HS-27A (cell line): Measurements from ENCODE around the gene ITGBL1.
A peak's percentile ranks its signal among the peaks of the same experiment; 100 is the strongest.

ENCODE experiments used
- DNase-seq: peaks from one replicate; pipeline ENCODE4 v3.0.0-alpha.2; 2012; ENCODE audit warnings: low read depth, missing footprints

Gene ITGBL1

DNA sequence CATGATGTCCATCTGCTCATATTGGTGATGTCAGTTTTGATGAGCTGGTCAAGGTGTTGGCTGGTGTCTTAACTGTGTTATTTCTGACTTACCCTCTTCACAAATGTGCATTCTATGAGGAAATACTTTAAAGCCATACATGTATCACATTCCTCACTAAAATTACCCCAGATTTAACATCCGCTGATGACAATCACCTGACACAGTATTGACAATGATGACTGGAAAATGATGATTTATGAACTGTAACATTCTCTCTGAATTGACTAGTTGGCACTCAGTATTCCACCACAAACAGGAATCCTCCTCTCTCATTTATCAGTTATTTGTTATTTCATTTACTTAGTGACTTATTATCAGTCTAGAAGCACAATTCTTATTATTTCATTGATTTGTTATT lies 117.3 kb downstream of the ITGBL1 start:
- DNase-seq = no peak

GRCh38 chr13:101570410-101570809 lies 117.9 kb downstream of the ITGBL1 start:
- no peak for DNase-seq

- DNase-seq = no peak
Measured at GRCh38 chr13:101572456-101572855, 120.0 kb downstream of the ITGBL1 start.

- no peak for DNase-seq
Measured at GRCh38 chr13:101575581-101575980, 123.1 kb downstream of the ITGBL1 start.

DNA sequence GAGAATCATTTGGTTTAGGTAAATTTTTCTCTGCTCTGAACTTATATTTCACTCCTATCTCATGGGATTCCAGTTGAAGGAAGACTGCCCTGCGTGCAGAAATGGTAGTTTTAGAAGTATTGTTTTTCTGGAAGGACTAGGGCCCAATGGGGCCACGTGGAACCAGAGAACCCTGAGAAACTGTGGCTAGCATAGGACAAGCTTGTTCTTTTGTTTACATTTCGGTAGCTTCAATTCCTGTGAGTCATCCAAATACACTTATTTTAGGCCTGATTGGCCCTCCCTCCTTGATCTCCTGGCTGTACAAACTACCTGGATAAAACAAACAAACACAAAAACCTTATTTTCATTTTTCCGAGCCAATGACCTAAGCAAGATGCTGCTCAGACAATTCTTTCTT lies 124.0 kb downstream of the ITGBL1 start:
- DNase-seq = no peak

- no peak for DNase-seq
Measured at GRCh38 chr13:101576977-101577376, 124.5 kb downstream of the ITGBL1 start.

DNA sequence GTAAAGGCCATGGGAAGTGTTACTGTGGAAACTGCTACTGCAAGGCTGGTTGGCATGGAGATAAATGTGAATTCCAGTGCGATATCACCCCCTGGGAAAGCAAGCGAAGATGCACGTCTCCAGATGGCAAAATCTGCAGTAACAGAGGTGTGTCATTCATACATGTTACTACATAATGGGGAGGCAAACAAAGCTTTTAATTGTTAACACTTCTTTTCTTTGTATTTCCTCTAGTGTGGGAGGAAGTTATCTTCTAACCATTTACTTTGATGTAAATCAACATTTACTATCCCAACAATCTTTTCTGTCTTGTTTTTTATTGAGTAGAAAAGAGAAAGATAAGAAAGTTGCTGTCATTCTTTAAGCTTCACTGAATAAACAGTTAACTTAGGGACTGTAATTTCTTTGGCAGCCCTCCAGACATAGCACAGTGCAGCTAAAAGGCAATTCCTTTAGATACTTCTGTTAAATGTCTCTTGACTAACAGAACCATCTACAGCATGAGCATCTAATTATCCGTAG lies 126.9 kb downstream of the ITGBL1 start:
- no peak for DNase-seq

DNA sequence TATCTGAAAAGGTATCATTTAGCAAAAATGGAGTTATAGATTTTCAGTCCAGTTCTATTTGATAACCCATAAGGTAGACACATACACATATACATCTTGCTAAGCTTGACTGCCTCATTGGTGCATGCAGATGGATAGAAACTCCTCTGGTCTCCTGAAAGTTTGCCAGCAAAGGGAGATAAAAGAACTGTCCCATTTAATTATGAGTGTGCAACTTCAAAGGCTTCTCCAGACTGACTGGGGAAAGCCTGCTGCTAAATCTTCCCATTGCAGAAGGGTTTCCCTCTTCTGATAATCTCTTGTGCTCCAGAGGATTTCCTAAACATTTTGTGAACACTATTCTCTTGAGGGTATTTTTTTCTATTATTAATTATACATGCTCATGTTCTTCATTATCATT lies 131.9 kb downstream of the ITGBL1 start:
- DNase-seq = no peak

- DNase-seq = no peak
Measured at GRCh38 chr13:101590479-101590878, 138.0 kb downstream of the ITGBL1 start.

DNA sequence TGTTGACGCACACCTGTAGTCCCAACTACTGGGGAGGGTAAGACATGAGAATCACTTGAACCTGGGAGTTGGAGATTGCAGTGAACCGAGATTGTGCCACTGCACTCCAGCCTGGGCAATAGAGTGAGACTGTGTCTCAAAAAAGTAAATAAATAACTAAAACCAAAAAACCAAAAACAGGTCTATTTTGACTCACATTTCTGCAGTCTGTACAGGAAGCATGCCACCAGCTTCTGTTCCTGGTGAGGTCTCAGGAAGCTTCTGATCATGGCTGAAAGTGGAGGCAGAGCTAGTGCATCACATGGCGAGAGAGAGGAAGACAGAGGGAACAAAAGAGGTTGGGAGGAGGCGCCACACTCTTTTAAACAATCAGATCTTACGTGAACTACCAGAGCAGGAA lies 142.5 kb downstream of the ITGBL1 start:
- no peak for DNase-seq

DNA sequence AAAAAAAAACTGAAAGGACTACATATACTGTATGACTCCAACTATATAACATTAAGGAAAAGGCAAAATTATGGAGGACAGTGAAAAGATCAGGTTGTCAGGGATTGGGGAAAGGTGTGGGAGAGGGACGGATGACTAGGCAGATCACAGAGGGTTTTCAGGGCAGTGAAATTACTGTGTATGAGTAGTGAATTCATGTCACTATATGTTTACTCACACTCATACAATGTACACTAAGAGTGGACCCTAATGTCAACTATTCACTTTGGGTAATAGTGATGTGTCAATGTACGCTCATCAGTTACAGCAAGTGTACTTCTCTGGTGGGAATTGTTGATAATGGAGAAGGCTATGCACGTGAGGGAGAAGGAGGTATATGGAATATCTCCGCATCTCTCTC lies 144.3 kb downstream of the ITGBL1 start:
- no peak for DNase-seq

DNA sequence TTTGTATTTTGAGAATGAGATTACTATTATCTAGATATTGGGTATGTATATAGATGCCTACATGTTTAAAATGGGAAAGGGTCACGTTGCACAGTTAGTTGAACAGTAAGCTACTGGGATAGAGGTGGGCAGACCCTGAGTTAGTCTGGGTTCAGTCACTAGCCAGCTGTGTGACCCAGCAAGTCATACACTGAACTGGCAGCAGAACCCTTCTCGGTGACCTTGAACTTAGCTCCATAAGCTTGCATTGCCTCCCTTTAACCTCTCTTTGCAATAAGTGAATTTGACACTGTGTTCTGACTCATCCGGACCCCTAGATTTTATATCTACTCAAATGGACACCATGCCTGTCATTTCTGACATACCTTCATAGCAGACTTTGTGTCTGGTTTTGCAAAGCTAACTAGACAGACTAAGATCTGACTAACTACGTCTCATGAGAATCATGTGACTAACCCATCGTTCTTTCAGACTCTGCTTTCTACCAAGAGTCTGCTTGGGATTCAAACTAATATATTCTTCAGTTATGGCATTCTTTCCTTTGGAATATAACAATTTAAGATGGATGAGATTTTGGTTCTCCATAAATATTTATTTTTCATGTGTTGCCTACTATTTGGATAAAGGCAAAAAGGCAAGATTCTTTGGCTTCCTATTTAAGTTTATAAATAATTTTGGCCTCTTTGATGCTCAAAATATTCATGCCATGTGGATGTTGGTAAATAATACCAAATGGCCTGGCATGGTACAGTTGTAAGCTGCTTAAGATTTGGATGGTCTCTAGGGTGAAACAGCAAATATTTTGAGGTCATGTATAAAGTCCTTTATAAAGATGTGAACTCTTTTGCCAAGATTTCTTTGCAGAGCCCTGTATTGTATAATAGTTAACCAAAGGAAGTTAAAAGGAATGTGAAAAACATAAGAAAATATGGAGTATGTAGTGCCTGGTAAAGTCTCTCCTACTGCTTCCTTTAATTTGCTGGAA lies 159.3 kb downstream of the ITGBL1 start:
- DNase-seq = peak; percentile 2

DNA sequence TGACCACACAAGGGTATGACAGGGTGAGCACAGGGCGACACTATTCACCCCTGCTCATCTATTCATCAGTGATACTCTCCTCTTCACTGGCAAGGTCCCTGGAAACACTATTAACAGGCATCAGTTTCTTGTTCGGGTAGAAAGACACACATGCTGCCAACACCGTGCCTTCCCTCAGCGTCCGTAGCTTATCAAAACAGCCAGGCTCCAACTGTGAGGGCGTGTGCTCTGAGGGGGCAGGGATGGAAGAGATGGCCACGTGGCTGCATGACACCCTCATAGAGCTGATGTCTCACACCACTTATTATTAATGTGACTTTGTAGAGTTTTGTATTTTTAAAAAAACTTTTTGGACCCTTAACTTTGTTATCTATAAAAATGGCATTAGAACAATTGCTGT lies 160.3 kb downstream of the ITGBL1 start:
- no peak for DNase-seq

DNA sequence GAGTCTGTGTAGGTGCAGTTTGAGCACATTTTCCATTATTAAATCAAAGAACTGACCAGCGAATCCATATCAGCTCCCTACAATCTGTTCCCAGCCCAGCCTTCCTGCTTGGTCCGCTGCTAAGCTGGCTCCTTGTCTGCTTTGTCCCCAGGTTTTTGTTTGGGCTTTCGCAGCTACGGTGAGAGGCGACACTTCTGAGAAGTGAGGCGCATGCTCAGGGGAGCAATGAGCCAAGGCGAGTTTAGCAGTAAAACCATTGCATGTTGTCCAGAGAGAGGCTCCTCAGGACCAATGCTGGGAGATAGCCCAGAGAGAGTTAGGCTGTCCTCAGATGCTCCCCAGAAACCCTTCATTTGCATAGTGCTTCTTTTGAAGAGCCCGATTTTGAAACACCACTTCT lies 162.0 kb downstream of the ITGBL1 start:
- no peak for DNase-seq

- DNase-seq = no peak
Measured at GRCh38 chr13:101618440-101619187, 166.1 kb downstream of the ITGBL1 start.

GRCh38 chr13:101621099-101621498 lies 168.6 kb downstream of the ITGBL1 start:
- no peak for DNase-seq

DNA sequence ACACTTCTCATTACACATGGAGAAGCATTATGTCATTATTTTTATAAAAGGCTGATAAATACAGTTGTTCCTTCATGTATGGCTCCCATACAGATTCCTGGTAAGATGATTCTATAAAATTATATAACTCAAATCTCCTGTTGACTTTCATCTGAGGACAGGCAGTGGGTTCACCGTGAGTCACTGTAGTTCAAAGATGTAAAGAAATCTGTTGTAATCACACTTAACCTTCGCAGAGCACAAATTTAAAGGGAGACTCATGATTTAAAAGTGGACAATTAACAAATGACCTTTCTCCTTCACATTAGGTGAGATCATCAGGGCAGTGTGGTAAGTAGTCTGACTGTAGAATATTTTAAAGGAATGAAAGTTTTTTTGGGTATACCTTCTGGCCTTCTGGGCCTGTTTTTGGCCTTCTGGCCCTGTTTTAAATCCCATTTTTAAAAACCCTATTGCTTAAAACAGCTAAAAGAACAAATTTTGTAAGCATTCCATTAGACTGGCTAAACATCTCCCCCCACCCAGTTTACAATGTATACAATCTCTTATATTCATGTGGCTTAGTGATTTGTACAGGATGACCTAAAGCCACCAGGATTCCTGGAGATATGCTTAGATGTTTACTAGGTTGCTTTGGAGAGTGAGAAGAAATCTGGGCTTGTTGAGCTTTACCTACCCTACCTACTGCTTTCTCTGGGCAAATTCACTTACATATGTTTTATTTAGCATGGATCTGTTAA lies 171.2 kb downstream of the ITGBL1 start:
- DNase-seq = no peak

GRCh38 chr13:101624210-101624922 lies 171.9 kb downstream of the ITGBL1 start:
- DNase-seq = no peak

GRCh38 chr13:101624981-101625380 lies 172.5 kb downstream of the ITGBL1 start:
- DNase-seq = no peak

DNA sequence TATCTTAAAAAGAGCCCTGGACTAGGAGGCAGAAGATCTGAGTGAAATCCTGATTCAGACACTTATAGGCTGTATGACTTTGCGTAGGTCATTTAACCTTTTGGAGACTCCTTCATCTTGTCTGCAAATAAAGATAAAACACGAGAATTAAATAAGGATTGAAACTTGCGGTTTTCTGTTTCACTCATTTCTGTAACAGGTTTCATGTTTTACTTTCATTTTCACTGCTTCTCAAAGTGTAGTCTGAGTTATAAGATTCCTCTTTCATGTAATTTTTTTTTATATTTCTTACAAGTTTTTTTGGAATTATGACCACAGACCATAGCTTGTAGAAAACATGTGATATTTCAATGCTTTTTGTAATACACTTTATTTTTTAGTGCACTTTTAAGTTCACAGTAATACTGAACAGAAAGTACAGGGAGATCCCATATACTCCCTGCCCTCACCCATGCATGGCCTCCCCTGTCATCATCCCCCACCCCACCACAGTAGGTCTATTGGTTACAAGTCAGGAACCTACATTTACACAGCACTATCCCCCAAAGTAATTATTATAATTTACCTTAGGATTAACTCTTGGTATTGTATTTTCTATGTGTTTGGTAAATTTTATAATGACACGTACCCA lies 174.6 kb downstream of the ITGBL1 start:
- DNase-seq = no peak

GRCh38 chr13:101627556-101627943 lies 175.1 kb downstream of the ITGBL1 start:
- no peak for DNase-seq
